H9 (cell line): ENCODE data around the gene TNFSF8. TPM values are rescaled to one million over a fixed set of nuclear protein-coding genes. Genes with fewer than 3 reads are reported as not detected.

Experiments used
- DNase-seq: peaks from one replicate; pipeline ENCODE4 v3.0.0-alpha.2; 2017
- H2AFZ ChIP-seq: one replicate; pipeline ENCODE4 v1.6.1; 2013; ENCODE audit warnings: mild to moderate bottlenecking, low read length, control low read depth, moderate library complexity
- H2AK5ac ChIP-seq: 2 replicates; pipeline ENCODE4 v1.6.1; 2013; ENCODE audit warnings: low read length, control low read depth, mixed read lengths; ENCODE audit not compliant: insufficient read length
- H2BK120ac ChIP-seq: one replicate; pipeline ENCODE4 v1.6.1; 2013; ENCODE audit warnings: low read depth, mild to moderate bottlenecking, low read length, control low read depth, inconsistent platforms; ENCODE audit not compliant: poor library complexity, severe bottlenecking
- H2BK12ac ChIP-seq: 2 replicates; pipeline ENCODE4 v1.6.1; 2013; ENCODE audit warnings: low read length, control low read depth, mixed read lengths, low read depth; ENCODE audit not compliant: insufficient read length
- H2BK15ac ChIP-seq: 2 replicates; pipeline ENCODE4 v1.6.1; 2013; ENCODE audit warnings: low read depth, low read length, control low read depth
- H2BK20ac ChIP-seq: one replicate; pipeline ENCODE4 v1.6.1; 2013; ENCODE audit warnings: low read depth, mild to moderate bottlenecking, low read length, control low read depth, inconsistent platforms; ENCODE audit not compliant: poor library complexity, severe bottlenecking
- H2BK5ac ChIP-seq: 2 replicates; pipeline ENCODE4 v1.6.1; 2013; ENCODE audit warnings: low read length, control low read depth, mixed read lengths; ENCODE audit not compliant: insufficient read length
- H3K14ac ChIP-seq: 2 replicates; pipeline ENCODE4 v1.6.1; 2013; ENCODE audit warnings: low read length, control low read depth; ENCODE audit not compliant: insufficient read depth
- H3K18ac ChIP-seq: 2 replicates; pipeline ENCODE4 v1.6.1; 2013; ENCODE audit warnings: low read depth, mild to moderate bottlenecking, mixed read lengths, low read length, control low read depth; ENCODE audit not compliant: insufficient read length
- H3K23ac ChIP-seq: 2 replicates; pipeline ENCODE4 v1.6.1; 2013; ENCODE audit warnings: low read length, control low read depth, mixed read lengths, low read depth; ENCODE audit not compliant: insufficient read length
- H3K23me2 ChIP-seq: 2 replicates; pipeline ENCODE4 v1.6.1; 2013; ENCODE audit warnings: low read depth, mild to moderate bottlenecking, mixed read lengths, low read length, control low read depth; ENCODE audit not compliant: insufficient read length, poor library complexity, severe bottlenecking
- H3K27ac ChIP-seq: 2 replicates; pipeline ENCODE4 v1.5.1; 2013; ENCODE audit warnings: low read length, control low read depth, mixed read lengths, low read depth; ENCODE audit not compliant: insufficient read length
- H3K27me3 ChIP-seq: 2 replicates; pipeline ENCODE4 v1.6.1; 2013; ENCODE audit warnings: low read length, control low read depth, inconsistent platforms; ENCODE audit not compliant: insufficient read depth
- H3K4ac ChIP-seq: 2 replicates; pipeline ENCODE4 v1.6.1; 2013; ENCODE audit warnings: low read depth, mild to moderate bottlenecking, control low read depth, inconsistent platforms, low read length, moderate library complexity
- H3K4me1 ChIP-seq: 2 replicates; pipeline ENCODE4 v1.6.1; 2013; ENCODE audit warnings: low read length, control low read depth, inconsistent platforms; ENCODE audit not compliant: insufficient read depth
- H3K4me2 ChIP-seq: 2 replicates; pipeline ENCODE4 v1.6.1; 2013; ENCODE audit warnings: low read length, control low read depth, mixed read lengths; ENCODE audit not compliant: insufficient read length, insufficient read depth
- H3K56ac ChIP-seq: 2 replicates; pipeline ENCODE4 v1.6.1; 2013; ENCODE audit warnings: low read depth, mild to moderate bottlenecking, mixed read lengths, low read length, control low read depth; ENCODE audit not compliant: insufficient read length
- H3K79me1 ChIP-seq: 2 replicates; pipeline ENCODE4 v1.6.1; 2013; ENCODE audit warnings: low read depth, mild to moderate bottlenecking, moderate library complexity, low read length, control low read depth, inconsistent platforms; ENCODE audit not compliant: insufficient read depth, poor library complexity, severe bottlenecking
- H3K79me2 ChIP-seq: 2 replicates; pipeline ENCODE4 v1.6.1; 2013; ENCODE audit warnings: low read length, control low read depth, inconsistent platforms; ENCODE audit not compliant: insufficient read depth
- H3K9ac ChIP-seq: 2 replicates; pipeline ENCODE4 v1.6.1; 2013; ENCODE audit warnings: low read length, control low read depth, mixed read lengths; ENCODE audit not compliant: insufficient read length; ENCODE audit errors: extremely low read depth
- H3K9me3 ChIP-seq: one replicate; pipeline ENCODE4 v1.6.1; 2013; ENCODE audit warnings: low read depth, low read length, inconsistent platforms; ENCODE audit not compliant: control insufficient read depth
- H3T11ph ChIP-seq: one replicate; pipeline ENCODE4 v1.6.1; 2013; ENCODE audit warnings: mild to moderate bottlenecking, low read length, control low read depth, inconsistent platforms
- H4K20me1 ChIP-seq: one replicate; pipeline ENCODE4 v1.6.1; 2013; ENCODE audit not compliant: control insufficient read depth, insufficient read length, insufficient read depth
- H4K5ac ChIP-seq: 2 replicates; pipeline ENCODE4 v1.6.1; 2013; ENCODE audit warnings: low read depth, mild to moderate bottlenecking, mixed read lengths, low read length, control low read depth; ENCODE audit not compliant: insufficient read length
- H4K8ac ChIP-seq: replicated peaks from 2 replicates; pipeline ENCODE4 v1.6.1; 2013; ENCODE audit warnings: low read length, control low read depth, mixed read lengths, low read depth; ENCODE audit not compliant: insufficient read length
- H4K91ac ChIP-seq: 2 replicates; pipeline ENCODE4 v1.6.1; 2013; ENCODE audit warnings: low read depth, mild to moderate bottlenecking, moderate library complexity, mixed read lengths, low read length, control low read depth; ENCODE audit not compliant: insufficient read length
- H3K27ac Mint-ChIP-seq, 3 experiments: 2 replicates in 2 of 3; 3 replicates in 1 of 3; pipeline ENCODE4 v1.8.0; 2020 to 2021; ENCODE audit warnings: mixed read lengths in 3 of 3, mild to moderate bottlenecking in 1 of 3, moderate library complexity in 1 of 3
- H3K27me3 Mint-ChIP-seq: 2 replicates; pipeline ENCODE4 v1.8.0; 2021; ENCODE audit warnings: low read depth, mild to moderate bottlenecking, moderate library complexity, mixed read lengths
- H3K36me3 Mint-ChIP-seq, 3 experiments: 2 replicates in 2 of 3; 3 replicates in 1 of 3; pipeline ENCODE4 v1.8.0; 2020 to 2021; ENCODE audit warnings: low read depth in 3 of 3, mixed read lengths in 3 of 3; ENCODE audit not compliant: insufficient read depth in 1 of 3
- H3K4me1 Mint-ChIP-seq, 2 experiments: 2 replicates each; pipeline ENCODE4 v1.8.0; 2020; ENCODE audit warnings: mixed read lengths in 2 of 2
- H3K4me3 Mint-ChIP-seq, 2 experiments: 2 replicates in 1 of 2; 3 replicates in 1 of 2; pipeline ENCODE4 v1.8.0; 2020 to 2021; ENCODE audit warnings: mild to moderate bottlenecking in 2 of 2, mixed read lengths in 2 of 2, moderate library complexity in 1 of 2
- H3K9me3 Mint-ChIP-seq, 2 experiments: 2 replicates in 1 of 2; 3 replicates in 1 of 2; pipeline ENCODE4 v1.8.0; 2020; ENCODE audit warnings: mild to moderate bottlenecking in 2 of 2, mixed read lengths in 2 of 2, moderate library complexity in 1 of 2
- CTCF ChIP-seq: fragments of 200-600 bp; sonication (generic); conservative IDR thresholded peaks from 3 replicates; pipeline ENCODE4 v1.8.0; 2021; ENCODE audit warnings: antibody characterized with exemption, mild to moderate bottlenecking
- WGBS: extraction: QIAGEN DNeasy Blood & Tissue Kit; methylation state at CpG from one replicate; pipeline ENCODE4 v1.1.7; 2013; ENCODE audit warnings: missing lambda C conversion rate, low lambda C conversion rate, mixed read lengths; ENCODE audit not compliant: insufficient read length; ENCODE audit errors: extremely low coverage; 5-methylcytosine and 5-hydroxymethylcytosine counted together
- total RNA-seq: library from RNA; stranded (reverse); gene quantifications from 2 replicates; pipeline ENCODE4 v1.2.1, GENCODE V29; 2021

The TNFSF8 gene
- total RNA-seq, 1 experiment from 2014 or later: not detected

- Histone ChIP-seq H3K4ac (no peak overlapping the region), H2BK15ac (no peak overlapping the region), H2BK12ac (no peak overlapping the region), H2BK120ac (no peak overlapping the region), H3T11ph (no peak overlapping the region), H3K4me2 (no peak overlapping the region), H2AFZ (no peak overlapping the region), H2BK20ac (no peak overlapping the region), H3K4me1 (no peaks in the 10 kb centered on the region; the same call in 1 of the 2 replicates), H3K27me3 (no peaks in the 10 kb centered on the region), H3K79me1 (no peaks in the 10 kb centered on the region), H4K5ac (no peak overlapping the region), H3K79me2 (no peaks in the 10 kb centered on the region), H2BK5ac (no peak overlapping the region), H3K56ac (no peak overlapping the region), H2AK5ac (no peak overlapping the region), H4K8ac (no peak overlapping the region), H4K91ac (no peak overlapping the region), H3K9me3 (peaks cover 6% of the 10 kb centered on the region), H3K18ac (no peak overlapping the region), H4K20me1 (no peaks in the 10 kb centered on the region), H3K23ac (no peak overlapping the region), H3K27ac (no peak overlapping the region), H3K23me2 (no peaks in the 10 kb centered on the region), H3K14ac (no peak overlapping the region), H3K9ac (no peak overlapping the region)
- Mint-ChIP-seq H3K27me3 (peaks cover 90% of the 10 kb centered on the region), H3K4me1 (peaks cover 0 to 9% of the 10 kb centered on the region in 2 experiments; a peak in 2 of 4 replicates), H3K27ac (no peak overlapping the region), H3K36me3 (peaks cover 3 to 15% (median 5%) of the 10 kb centered on the region in 3 experiments; a peak in 3 of 7 replicates), H3K4me3 (no peak overlapping the region), H3K9me3 (peaks cover 28 to 39% of the 10 kb centered on the region in 2 experiments)
- no peak for DNase-seq
- no CpG with 5 or more reads among the region's 2 CpGs for WGBS
- no peak for TF ChIP-seq CTCF
Measured at GRCh38 chr9:114958844-114959235, 28.4 kb upstream of the TNFSF8 start.
